Non-pigmented ciliary epithelial cell (primary cell): ENCODE results near the gene OR10T2.
"Not testable (repeated sequence)": the region's sequence is repeated elsewhere in the genome, so short reads cannot be mapped to it uniquely, and the experiment has no call there.

Source experiments
- DNase-seq: peaks from one replicate; pipeline ENCODE4 v3.0.0-alpha.2; 2010; ENCODE audit warnings: low read depth

OR10T2 gene

GRCh38 chr1:158355773-158356285, 43.4 kb downstream of the OR10T2 start:
- DNase-seq = no peak

- DNase-seq = no peak
Observed at GRCh38 chr1:158354255-158354654, 45.0 kb downstream of the OR10T2 start.

DNA sequence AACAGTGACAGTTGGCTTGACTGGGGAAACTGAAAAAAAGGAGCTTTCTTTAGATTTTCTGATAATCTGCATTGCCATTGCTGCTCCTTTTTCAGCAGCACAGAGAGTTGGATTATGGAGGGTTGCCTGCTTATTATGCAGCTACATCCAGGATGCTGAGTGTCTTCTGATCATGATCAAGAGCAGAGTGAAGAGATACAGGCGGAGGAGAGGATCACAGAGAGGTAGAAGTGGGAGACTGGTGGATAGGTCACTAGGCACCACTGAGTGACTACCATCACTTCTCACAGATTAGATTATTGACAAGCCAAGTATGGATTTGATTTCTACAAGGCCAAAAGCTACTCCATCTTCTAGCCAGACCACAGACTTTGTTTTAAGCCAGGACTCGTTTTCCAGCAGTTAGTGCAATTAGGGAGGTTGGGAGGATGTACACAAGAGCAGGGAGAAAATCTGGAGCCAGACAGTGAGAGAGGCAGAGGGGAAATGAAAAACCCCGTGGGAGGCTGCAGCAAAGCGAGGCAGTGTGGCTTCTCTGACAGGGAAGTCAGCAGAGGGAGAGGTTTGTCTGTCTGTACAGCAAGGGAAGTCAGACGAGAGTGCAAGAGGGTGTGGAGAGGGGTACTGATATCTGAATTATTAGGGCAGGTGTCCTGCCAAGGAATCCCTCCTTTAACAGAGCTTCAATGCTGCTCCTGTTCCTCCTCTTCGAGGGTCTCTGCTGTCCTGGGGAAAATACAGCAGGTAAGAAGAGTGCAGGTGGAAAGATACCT, 45.8 kb downstream of the OR10T2 start, which contains the start of gene CD1E:
Gene CD1E, plus strand, starts transcription at position 592 of the 773 bp plus-strand sequence. Its CDS starts 95 bp downstream, at position 687.
- no peak for DNase-seq

DNA sequence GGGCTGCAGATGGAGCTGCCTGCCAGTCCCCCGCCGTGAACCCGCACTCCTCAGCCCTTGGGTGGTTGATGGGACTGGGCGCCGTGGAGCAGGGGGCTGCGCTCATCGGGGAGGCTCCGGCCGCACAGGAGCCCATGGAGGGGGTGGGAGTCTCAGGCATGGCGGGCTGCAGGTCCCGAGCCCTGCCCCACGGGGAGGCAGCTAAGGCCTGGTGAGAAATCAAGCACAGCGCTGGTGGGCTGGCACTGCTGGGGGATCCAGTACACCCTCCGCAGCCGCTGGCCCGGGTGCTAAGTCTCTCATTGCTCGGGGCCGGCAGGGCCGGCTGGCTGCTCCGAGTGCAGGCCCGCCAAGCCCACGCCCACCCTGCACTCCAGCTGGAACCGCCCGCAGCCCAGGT, 50.3 kb downstream of the OR10T2 start:
- not testable (repeated sequence) for DNase-seq
